ENCODE measurements around the gene GOLGA6L2. TPM values are rescaled to one million over a fixed set of nuclear protein-coding genes. Genes with fewer than 3 reads are reported as not detected.
"Not testable (repeated sequence)": the region's sequence is repeated elsewhere in the genome, so short reads cannot be mapped to it uniquely, and the experiment has no call there.

The GOLGA6L2 gene
- total RNA-seq, 4 donors from 2014 or later: not detected

- H3K4me1 ChIP-seq: no peaks in the 10 kb centered on the region
- no peak for DNase-seq
- H3K4me3 ChIP-seq: no peak overlapping the region
- H3K9me3 ChIP-seq: no peaks in the 10 kb centered on the region
- TF ChIP-seq CTCF (IDR thresholded peaks at IDR 0.05) (no peak), POLR2A (IDR thresholded peaks at IDR 0.05) (no peak)
- no peak overlapping the region for H3K27ac ChIP-seq
- no peaks in the 10 kb centered on the region for H3K27me3 ChIP-seq
- H3K36me3 ChIP-seq: no peaks in the 10 kb centered on the region
Observed at GRCh38 chr15:23402544-23402943, 44.5 kb downstream of the GOLGA6L2 start.

GRCh38 chr15:23402140-23402539 is 44.9 kb downstream of the GOLGA6L2 start:
- Histone ChIP-seq H3K27ac (no peak overlapping the region), H3K36me3 (no peaks in the 10 kb centered on the region), H3K27me3 (no peaks in the 10 kb centered on the region), H3K4me1 (no peaks in the 10 kb centered on the region), H3K4me3 (no peak overlapping the region), H3K9me3 (no peaks in the 10 kb centered on the region)
- TF ChIP-seq CTCF (IDR thresholded peaks at IDR 0.05) (no peak), POLR2A (IDR thresholded peaks at IDR 0.05) (no peak)
- DNase-seq: no peak

- H3K4me3 ChIP-seq: no peak overlapping the region
- no peak for TF ChIP-seq CTCF (IDR thresholded peaks at IDR 0.05)
- TF ChIP-seq POLR2A (IDR thresholded peaks at IDR 0.05): no peak
- H3K27ac ChIP-seq: no peak overlapping the region
- no peaks in the 10 kb centered on the region for H3K27me3 ChIP-seq
- no peaks in the 10 kb centered on the region for H3K36me3 ChIP-seq
- H3K4me1 ChIP-seq: no peaks in the 10 kb centered on the region
- no peaks in the 10 kb centered on the region for H3K9me3 ChIP-seq
- no peak for DNase-seq
Observed at GRCh38 chr15:23401627-23402026, 45.4 kb downstream of the GOLGA6L2 start.

GRCh38 chr15:23399207-23399606 is 47.8 kb downstream of the GOLGA6L2 start:
- H3K27ac ChIP-seq, H3K36me3 ChIP-seq, H3K27me3 ChIP-seq, DNase-seq, H3K4me1 ChIP-seq, H3K4me3 ChIP-seq, H3K9me3 ChIP-seq: not testable (repeated sequence)

- not testable (repeated sequence) for H3K4me1 ChIP-seq
Observed at GRCh38 chr15:23398357-23398756, 48.7 kb downstream of the GOLGA6L2 start.

GRCh38 chr15:23397779-23398178 is 49.3 kb downstream of the GOLGA6L2 start:
- no peak for DNase-seq
- Histone ChIP-seq H3K27me3 (no peaks in the 10 kb centered on the region), H3K27ac (no peak overlapping the region), H3K9me3 (no peaks in the 10 kb centered on the region), H3K4me1 (no peaks in the 10 kb centered on the region), H3K4me3 (no peak overlapping the region), H3K36me3 (no peaks in the 10 kb centered on the region)
- no peak for TF ChIP-seq POLR2A (IDR thresholded peaks at IDR 0.05)
- no peak for TF ChIP-seq CTCF (IDR thresholded peaks at IDR 0.05)

More at GRCh38 chr15:23398357-23398756, 48.7 kb downstream of the GOLGA6L2 start:
- H3K27me3 ChIP-seq, H3K4me3 ChIP-seq, H3K36me3 ChIP-seq, H3K9me3 ChIP-seq, DNase-seq, H3K27ac ChIP-seq: not testable (repeated sequence)

GRCh38 chr15:23395832-23396231 is 51.2 kb downstream of the GOLGA6L2 start:
- no peak overlapping the region for H3K27ac ChIP-seq
- no peak for DNase-seq
- TF ChIP-seq POLR2A (IDR thresholded peaks at IDR 0.05) (no peak), CTCF (IDR thresholded peaks at IDR 0.05) (no peak)
- no peaks in the 10 kb centered on the region for H3K9me3 ChIP-seq
- no peaks in the 10 kb centered on the region for H3K27me3 ChIP-seq
- no peaks in the 10 kb centered on the region for H3K4me1 ChIP-seq
- no peak overlapping the region for H3K4me3 ChIP-seq
- no peaks in the 10 kb centered on the region for H3K36me3 ChIP-seq
